ENCODE measurements around the gene CTAG2. TPM values are rescaled to one million over a fixed set of nuclear protein-coding genes. Genes with fewer than 3 reads are reported as not detected.

Gene CTAG2
- total RNA-seq, 2 experiments from 2014 or later, result not detected

DNA sequence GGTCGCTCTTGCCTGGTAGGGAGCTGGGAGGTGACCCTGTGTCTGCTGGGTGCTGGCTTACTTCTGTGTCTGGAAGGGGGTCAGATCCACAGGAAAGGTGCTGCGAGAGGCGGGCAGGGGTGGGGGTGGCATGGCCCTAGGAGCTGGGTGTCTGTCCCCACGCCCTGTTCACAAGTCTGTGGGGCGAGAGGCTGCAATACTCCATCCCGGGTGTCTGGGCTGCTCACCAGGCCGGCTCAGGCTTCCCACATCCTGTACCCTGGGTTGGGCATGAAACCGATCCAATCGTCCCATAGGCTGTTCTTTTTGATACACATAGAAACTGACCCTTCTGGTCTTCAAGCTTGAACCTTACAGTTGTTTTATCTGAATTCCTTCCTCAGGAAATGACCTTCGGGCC is 993 bp upstream of the CTAG2 start:
- intact Hi-C loops (cut with DNase I, micrococcal nuclease), result no loop called here
- no peaks in the 10 kb centered on the region for H3K4me1 Mint-ChIP-seq (ENCODE audit: low read depth)
- no peak overlapping the region for H3K4me3 ChIP-seq (ENCODE audit: low read length)
- ATAC-seq (ENCODE audit: poor library complexity) (no peak), DNase-seq (no peak)
- no peaks in the 10 kb centered on the region for H3K27me3 ChIP-seq (ENCODE audit: control insufficient read depth in 1 of 2, insufficient read depth in 2 of 2, low read length in 2 of 2)
- TF ChIP-seq, protein P1, sequence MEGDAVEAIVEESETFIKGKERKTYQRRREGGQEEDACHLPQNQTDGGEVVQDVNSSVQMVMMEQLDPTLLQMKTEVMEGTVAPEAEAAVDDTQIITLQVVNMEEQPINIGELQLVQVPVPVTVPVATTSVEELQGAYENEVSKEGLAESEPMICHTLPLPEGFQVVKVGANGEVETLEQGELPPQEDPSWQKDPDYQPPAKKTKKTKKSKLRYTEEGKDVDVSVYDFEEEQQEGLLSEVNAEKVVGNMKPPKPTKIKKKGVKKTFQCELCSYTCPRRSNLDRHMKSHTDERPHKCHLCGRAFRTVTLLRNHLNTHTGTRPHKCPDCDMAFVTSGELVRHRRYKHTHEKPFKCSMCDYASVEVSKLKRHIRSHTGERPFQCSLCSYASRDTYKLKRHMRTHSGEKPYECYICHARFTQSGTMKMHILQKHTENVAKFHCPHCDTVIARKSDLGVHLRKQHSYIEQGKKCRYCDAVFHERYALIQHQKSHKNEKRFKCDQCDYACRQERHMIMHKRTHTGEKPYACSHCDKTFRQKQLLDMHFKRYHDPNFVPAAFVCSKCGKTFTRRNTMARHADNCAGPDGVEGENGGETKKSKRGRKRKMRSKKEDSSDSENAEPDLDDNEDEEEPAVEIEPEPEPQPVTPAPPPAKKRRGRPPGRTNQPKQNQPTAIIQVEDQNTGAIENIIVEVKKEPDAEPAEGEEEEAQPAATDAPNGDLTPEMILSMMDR (IDR thresholded peaks at IDR 0.05), result no peak
- H3K27me3 Mint-ChIP-seq, result no peaks in the 10 kb centered on the region
- H3K4me3 Mint-ChIP-seq, result no peak overlapping the region
- ChIA-PET CTCF (no interaction called here), POLR2A (no interaction called here)
- no peaks in the 10 kb centered on the region for H3K9me3 Mint-ChIP-seq
- no peaks in the 10 kb centered on the region for H3K9me3 ChIP-seq (ENCODE audit: control insufficient read depth in 1 of 2, insufficient read depth in 1 of 2, low read length in 2 of 2)
- no peaks in the 10 kb centered on the region for H3K36me3 Mint-ChIP-seq (ENCODE audit: low read depth)
- no peaks in the 10 kb centered on the region for H3K4me1 ChIP-seq (ENCODE audit: insufficient read depth, low read length)
- no peak overlapping the region for H3K27ac ChIP-seq (ENCODE audit: low read depth in 1 of 2, low read length in 2 of 2)
- no peaks in the 10 kb centered on the region for H3K36me3 ChIP-seq (ENCODE audit: insufficient read depth, low read length)
- H3K27ac Mint-ChIP-seq, result no peak overlapping the region

- POLR2A ChIA-PET, result no interaction called here
- TF ChIP-seq, protein P1 (IDR thresholded peaks at IDR 0.05), result no peak
Measured at GRCh38 chrX:154653048-154653401, 354 bp downstream of the CTAG2 start.

DNA sequence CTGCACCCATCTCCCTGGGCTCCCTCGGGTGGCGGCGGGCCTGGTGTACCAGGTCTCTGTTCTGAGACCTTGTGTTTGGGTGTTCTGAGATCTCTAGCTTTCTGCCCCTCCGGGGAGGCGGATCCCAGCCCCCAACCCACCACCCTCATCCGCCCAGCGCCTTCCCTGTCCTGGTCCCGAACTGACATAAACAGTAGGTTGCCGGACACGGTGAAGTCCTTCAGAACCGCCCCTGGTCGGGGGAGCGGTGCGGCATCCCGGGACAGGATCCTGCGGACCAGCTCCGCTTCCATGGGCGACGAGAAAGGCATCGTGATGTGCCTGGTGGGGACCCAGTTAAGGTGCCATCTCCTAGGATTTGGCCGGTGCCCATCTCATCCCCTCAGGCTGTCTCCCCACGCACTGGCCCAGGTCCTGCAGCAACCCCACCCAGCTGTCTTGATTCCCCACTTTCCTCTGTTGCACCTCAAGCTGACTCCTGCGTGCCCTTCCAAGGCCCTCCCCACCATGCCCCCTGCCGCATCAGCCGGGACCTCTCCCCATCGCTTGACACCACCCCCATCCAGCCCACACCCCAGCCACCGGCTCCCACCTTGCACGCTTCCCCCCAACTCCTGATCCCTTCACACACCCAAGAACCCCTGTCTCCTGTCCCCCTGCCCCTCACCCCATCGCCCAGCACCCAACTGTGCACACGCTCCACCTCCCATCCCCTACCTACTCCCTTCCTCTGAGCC is 900 bp downstream of the CTAG2 start:
- Mint-ChIP-seq H3K9me3 (no peaks in the 10 kb centered on the region), H3K27ac (no peak overlapping the region), H3K27me3 (no peaks in the 10 kb centered on the region), H3K4me1 (ENCODE audit: low read depth) (no peaks in the 10 kb centered on the region), H3K36me3 (ENCODE audit: low read depth) (no peaks in the 10 kb centered on the region), H3K4me3 (no peak overlapping the region)
- Histone ChIP-seq H3K9me3 (ENCODE audit: control insufficient read depth in 1 of 2, insufficient read depth in 1 of 2, low read length in 2 of 2) (no peaks in the 10 kb centered on the region), H3K4me1 (ENCODE audit: insufficient read depth, low read length) (no peaks in the 10 kb centered on the region), H3K36me3 (ENCODE audit: insufficient read depth, low read length) (no peaks in the 10 kb centered on the region), H3K27me3 (ENCODE audit: control insufficient read depth in 1 of 2, insufficient read depth in 2 of 2, low read length in 2 of 2) (no peaks in the 10 kb centered on the region), H3K4me3 (ENCODE audit: low read length) (no peak overlapping the region), H3K27ac (ENCODE audit: low read depth in 1 of 2, low read length in 2 of 2) (no peak overlapping the region)
- ChIA-PET POLR2A (no interaction called here), CTCF (no interaction called here)
- TF ChIP-seq, protein P1 (IDR thresholded peaks at IDR 0.05), result no peak
- DNase-seq (no peak), ATAC-seq (ENCODE audit: poor library complexity) (no peak)
- intact Hi-C loops (cut with DNase I, micrococcal nuclease), result no loop called here

More at GRCh38 chrX:154653048-154653401, 354 bp downstream of the CTAG2 start:
- Mint-ChIP-seq H3K36me3 (ENCODE audit: low read depth) (no peaks in the 10 kb centered on the region), H3K4me1 (ENCODE audit: low read depth) (no peaks in the 10 kb centered on the region), H3K9me3 (no peaks in the 10 kb centered on the region), H3K4me3 (no peak overlapping the region), H3K27ac (no peak overlapping the region), H3K27me3 (no peaks in the 10 kb centered on the region)
- intact Hi-C loops (cut with DNase I, micrococcal nuclease), result no loop called here
- H3K4me1 ChIP-seq (ENCODE audit: insufficient read depth, low read length), result no peaks in the 10 kb centered on the region
- CTCF ChIA-PET, result no interaction called here
- ATAC-seq (ENCODE audit: poor library complexity) (no peak), DNase-seq (no peak)
- no peak overlapping the region for H3K4me3 ChIP-seq (ENCODE audit: low read length)
- no peaks in the 10 kb centered on the region for H3K36me3 ChIP-seq (ENCODE audit: insufficient read depth, low read length)
- no peak overlapping the region for H3K27ac ChIP-seq (ENCODE audit: low read depth in 1 of 2, low read length in 2 of 2)
- H3K27me3 ChIP-seq (ENCODE audit: control insufficient read depth in 1 of 2, insufficient read depth in 2 of 2, low read length in 2 of 2), result no peaks in the 10 kb centered on the region
- H3K9me3 ChIP-seq (ENCODE audit: control insufficient read depth in 1 of 2, insufficient read depth in 1 of 2, low read length in 2 of 2), result no peaks in the 10 kb centered on the region
